Prostate gland (tissue), 2 donors: ENCODE results near the gene VAV3.

Experiments used
- POLR2A ChIP-seq: fragments of 450-650 bp; IDR thresholded peaks from one replicate; pipeline ENCODE4 v1.6.1; 2016; ENCODE audit warnings: antibody characterized with exemption, mild to moderate bottlenecking
- TF ChIP-seq, protein P1 (sequence below), 4 experiments: fragments of 200-600 bp in 2 of 4; fragments of 450-650 bp in 2 of 4; sonication (generic) in 2 of 4; IDR thresholded peaks; 1 replicate in 3 of 4; 2 replicates in 1 of 4; pipeline ENCODE4 v1.5.1; 2016 to 2019; ENCODE audit warnings: antibody characterized with exemption in 4 of 4, mild to moderate bottlenecking in 2 of 4, moderate library complexity in 2 of 4

DNA sequence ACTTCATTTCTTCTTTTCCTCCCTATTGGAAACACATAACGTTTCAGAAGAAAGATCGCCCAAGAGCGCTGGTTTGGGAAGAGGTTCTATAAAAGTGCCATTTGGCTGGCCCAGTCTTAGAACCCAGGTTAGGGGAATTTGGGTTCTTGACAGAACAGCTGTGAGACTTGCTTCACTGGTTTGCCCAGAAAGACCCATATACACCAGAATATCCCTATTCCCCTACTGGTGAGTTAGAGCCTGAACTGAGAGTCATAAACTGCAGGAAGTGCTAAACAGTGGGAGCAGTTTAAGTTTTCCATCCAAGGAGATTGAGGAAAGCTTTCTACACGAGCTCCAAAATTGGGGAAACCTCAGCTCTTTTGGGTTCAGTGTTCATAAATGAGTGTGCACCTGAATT is 275.2 kb downstream of the VAV3 start:
- TF ChIP-seq, protein P1, sequence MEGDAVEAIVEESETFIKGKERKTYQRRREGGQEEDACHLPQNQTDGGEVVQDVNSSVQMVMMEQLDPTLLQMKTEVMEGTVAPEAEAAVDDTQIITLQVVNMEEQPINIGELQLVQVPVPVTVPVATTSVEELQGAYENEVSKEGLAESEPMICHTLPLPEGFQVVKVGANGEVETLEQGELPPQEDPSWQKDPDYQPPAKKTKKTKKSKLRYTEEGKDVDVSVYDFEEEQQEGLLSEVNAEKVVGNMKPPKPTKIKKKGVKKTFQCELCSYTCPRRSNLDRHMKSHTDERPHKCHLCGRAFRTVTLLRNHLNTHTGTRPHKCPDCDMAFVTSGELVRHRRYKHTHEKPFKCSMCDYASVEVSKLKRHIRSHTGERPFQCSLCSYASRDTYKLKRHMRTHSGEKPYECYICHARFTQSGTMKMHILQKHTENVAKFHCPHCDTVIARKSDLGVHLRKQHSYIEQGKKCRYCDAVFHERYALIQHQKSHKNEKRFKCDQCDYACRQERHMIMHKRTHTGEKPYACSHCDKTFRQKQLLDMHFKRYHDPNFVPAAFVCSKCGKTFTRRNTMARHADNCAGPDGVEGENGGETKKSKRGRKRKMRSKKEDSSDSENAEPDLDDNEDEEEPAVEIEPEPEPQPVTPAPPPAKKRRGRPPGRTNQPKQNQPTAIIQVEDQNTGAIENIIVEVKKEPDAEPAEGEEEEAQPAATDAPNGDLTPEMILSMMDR (IDR thresholded peaks at IDR 0.05) = no peak
- no peak for TF ChIP-seq POLR2A
